K562 (cell line): ENCODE measurements around the gene ARF5. TPM values are rescaled to one million over a fixed set of nuclear protein-coding genes. Genes with fewer than 3 reads are reported as not detected.

Experiments
- CC2D1A ChIP-seq: fragments of 450-650 bp; IDR thresholded peaks from 2 replicates; pipeline ENCODE4 v1.6.1; 2017; ENCODE audit warnings: mild to moderate bottlenecking
- CREB3 ChIP-seq: fragments of 450-650 bp; conservative IDR thresholded peaks from 2 replicates; pipeline ENCODE4 v1.6.1; 2016; ENCODE audit warnings: missing genetic modification characterization, low read depth, mild to moderate bottlenecking, missing compliant biosample characterization, moderate library complexity
- CREM ChIP-seq: IDR thresholded peaks from 2 replicates; pipeline ENCODE4 v1.6.1; 2014; ENCODE audit warnings: antibody characterized with exemption, low read depth
- CTBP1 ChIP-seq: fragments of 450-650 bp; IDR thresholded peaks from 2 replicates; pipeline ENCODE4 v1.6.1; 2016; ENCODE audit warnings: borderline replicate concordance
- DPF2 ChIP-seq: fragments of 450-650 bp; IDR thresholded peaks from 2 replicates; pipeline ENCODE4 v1.6.1; 2016
- E2F3 ChIP-seq: fragments of 250-450 bp; sonication (Bioruptor Pico); IDR thresholded peaks from 2 replicates; pipeline ENCODE4 v1.4.0; 2020; ENCODE audit warnings: mild to moderate bottlenecking
- GATA2 ChIP-seq: sonication (generic); formaldehyde crosslinking; IDR thresholded peaks from 2 replicates; pipeline ENCODE4 v1.4.0; 2020; ENCODE audit warnings: mild to moderate bottlenecking, missing genetic modification reagents
- HLTF ChIP-seq: fragments of 450-650 bp; IDR thresholded peaks from 2 replicates; pipeline ENCODE4 v1.6.1; 2016
- KLF16 ChIP-seq: IDR thresholded peaks from 2 replicates; pipeline ENCODE4 v1.6.1; 2016; ENCODE audit warnings: antibody characterized with exemption
- MAX ChIP-seq: sonication (generic); formaldehyde crosslinking; IDR thresholded peaks from 2 replicates; pipeline ENCODE4 v1.9.0; 2022; ENCODE audit warnings: mild to moderate bottlenecking, missing genetic modification reagents
- MAZ ChIP-seq, 2 experiments: fragments of 450-650 bp in 1 of 2; sonication (generic) in 1 of 2; formaldehyde crosslinking; IDR thresholded peaks in 1 of 2; conservative IDR thresholded peaks in 1 of 2; 2 replicates each; pipeline versions ENCODE4 v1.4.0 to v1.5.0; 2020; ENCODE audit warnings: mild to moderate bottlenecking in 1 of 2, missing genetic modification reagents in 1 of 2
- MCM7 ChIP-seq, 2 experiments: fragments of 450-650 bp; IDR thresholded peaks; 2 replicates each; pipeline ENCODE4 v1.6.1; 2016 to 2018
- NCOA1 ChIP-seq: fragments of 450-650 bp; IDR thresholded peaks from 2 replicates; pipeline ENCODE4 v1.6.1; 2016; ENCODE audit warnings: low read depth
- RAD21 ChIP-seq, 2 experiments: fragments of 250-450 bp in 1 of 2; fragments of 450-650 bp in 1 of 2; sonication (Bioruptor Pico) in 1 of 2; formaldehyde crosslinking in 1 of 2; IDR thresholded peaks in 1 of 2; conservative IDR thresholded peaks in 1 of 2; 2 replicates each; pipeline versions ENCODE4 v1.4.0 to v1.8.0; 2020 to 2022; ENCODE audit warnings: mild to moderate bottlenecking in 2 of 2, moderate library complexity in 1 of 2
- SIN3A ChIP-seq, 2 experiments: fragments of 150-350 bp in 1 of 2; IDR thresholded peaks; 2 replicates each; pipeline ENCODE4 v1.6.1; 2011 to 2016; ENCODE audit warnings: borderline replicate concordance in 2 of 2, low read depth in 2 of 2, low read length in 2 of 2, mild to moderate bottlenecking in 2 of 2, moderate library complexity in 2 of 2; ENCODE audit not compliant: control insufficient read depth in 1 of 2
- SOX6 ChIP-seq: fragments of 450-650 bp; IDR thresholded peaks from 2 replicates; pipeline ENCODE4 v1.6.1; 2014; ENCODE audit warnings: mild to moderate bottlenecking
- TCF7 ChIP-seq: sonication (generic); IDR thresholded peaks from 2 replicates; pipeline ENCODE4 v1.6.1; 2016; ENCODE audit warnings: antibody characterized with exemption, borderline replicate concordance
- TCF7L2 ChIP-seq: fragments of 150-350 bp; IDR thresholded peaks from 2 replicates; pipeline ENCODE4 v1.6.1; 2016; ENCODE audit warnings: low read depth, mild to moderate bottlenecking, low read length, moderate library complexity
- TEAD1 ChIP-seq, 2 experiments: fragments of 450-650 bp in 1 of 2; sonication (generic) in 1 of 2; formaldehyde crosslinking; IDR thresholded peaks; 2 replicates each; pipeline versions ENCODE4 v1.4.0 to v1.8.0; 2020 to 2022; ENCODE audit warnings: mild to moderate bottlenecking in 2 of 2, missing genetic modification reagents in 1 of 2
- ZBTB49 ChIP-seq: sonication (generic); formaldehyde crosslinking; IDR thresholded peaks from 2 replicates; pipeline ENCODE4 v1.8.0; 2022; ENCODE audit warnings: missing genetic modification reagents, mild to moderate bottlenecking, borderline replicate concordance
- ZBTB5 ChIP-seq: fragments of 450-650 bp; IDR thresholded peaks from 2 replicates; pipeline ENCODE4 v1.6.1; 2017; ENCODE audit warnings: antibody characterized with exemption
- ZC3H4 ChIP-seq: sonication (generic); formaldehyde crosslinking; IDR thresholded peaks from 2 replicates; pipeline ENCODE4 v1.9.0; 2021; ENCODE audit warnings: missing genetic modification reagents, borderline replicate concordance
- ZEB2 ChIP-seq: fragments of 450-650 bp; IDR thresholded peaks from 2 replicates; pipeline ENCODE4 v1.6.1; 2016
- ZNF3 ChIP-seq: fragments of 250-450 bp; sonication (Bioruptor Pico); IDR thresholded peaks from 2 replicates; pipeline ENCODE4 v1.5.0; 2021; ENCODE audit warnings: mild to moderate bottlenecking, moderate library complexity
- ZNF408 ChIP-seq: fragments of 250-450 bp; sonication (Bioruptor Pico); IDR thresholded peaks from 2 replicates; pipeline ENCODE4 v1.4.0; 2020; ENCODE audit warnings: low read depth, mild to moderate bottlenecking, moderate library complexity
- ZNF696 ChIP-seq: fragments of 250-450 bp; sonication (Bioruptor Pico); conservative IDR thresholded peaks from 2 replicates; pipeline ENCODE4 v1.4.0; 2020; ENCODE audit warnings: mild to moderate bottlenecking, moderate library complexity
- polyA plus RNA-seq, 8 experiments: library from polyadenylated mRNA; depleted of rRNA in 4 of 8; stranded (reverse) in 5 of 8; unstranded in 3 of 8; fragments of >200 nt; fragmentation: Nextera tagmentation in 2 of 8; fragmentation: Illumina TruSeq in 1 of 8; extraction: Ambion mirVana in 2 of 8; extraction: Trizol in 1 of 8; gene quantifications; 2 replicates each; pipeline versions ENCODE4 v1.2.1 to v1.2.3, GENCODE V29; 2011 to 2014; ENCODE audit warnings: inconsistent platforms in 1 of 8, missing spikeins in 1 of 8
- total RNA-seq, 7 experiments: library from RNA; depleted of rRNA in 6 of 7; stranded (reverse); fragments of >200 nt in 6 of 7; fragmentation: Illumina TruSeq in 2 of 7; extraction: Trizol in 2 of 7; gene quantifications; 2 replicates each; pipeline versions ENCODE4 v1.2.1 to v1.2.3, GENCODE V29; 2011 to 2021; ENCODE audit warnings: low replicate concordance in 1 of 7

The ARF5 gene
- total and polyA plus RNA-seq, 9 of the 15 experiments (the other 6 are each of a cell fraction or from before 2014, with no cell fraction given), result 8.1 to 290 (median 125) TPM

- TF ChIP-seq ZBTB49 (CRISPR knock-in tag) (no peak), MCM7 (IDR thresholded peaks at IDR 0.05) (no peak), CREM (0 out of 2 replicates have a peak, but pooled peaks have one; percentile 15), TCF7L2 (no peak), HLTF (no peak), TEAD1 (CRISPR knock-in tag; IDR thresholded peaks at IDR 0.05) (no peak), ZNF3 (CRISPR knock-in tag) (no peak), MAZ (CRISPR knock-in tag; conservative IDR thresholded peaks at IDR 0.05 in 1 of 2, IDR thresholded peaks at IDR 0.05 in 1 of 2) (no peak), ZBTB5 (no peak), ZEB2 (peak; percentile 76), CC2D1A (no peak), DPF2 (no peak), NCOA1 (no peak), TCF7 (no peak), ZC3H4 (CRISPR knock-in tag) (no peak), ZNF408 (no peak), E2F3 (CRISPR knock-in tag) (no peak), CTBP1 (peak; percentile 41; the same call in 1 of the 2 replicates), SIN3A (IDR thresholded peaks at IDR 0.05; ENCODE audit: borderline replicate concordance in 2 of 2, control insufficient read depth in 1 of 2, low read depth in 2 of 2, low read length in 2 of 2) (no peak), KLF16 (peak; percentile 56), MAX (no peak), CREB3 (no peak), RAD21 (CRISPR knock-in tag; conservative IDR thresholded peaks at IDR 0.05 in 1 of 2, IDR thresholded peaks at IDR 0.05 in 1 of 2) (peak; percentile 37 to 59), ZNF696 (CRISPR knock-in tag) (no peak), GATA2 (CRISPR knock-in tag) (no peak), SOX6 (no peak)
Observed at GRCh38 chr7:127629268-127629854, 41.1 kb downstream of the ARF5 start (continued).
